IMR-90 (cell line): Measurements from ENCODE around the gene ST6GALNAC5. TPM values are rescaled to one million over a fixed set of nuclear protein-coding genes. Genes with fewer than 3 reads are reported as not detected.

ENCODE experiments used
- ATAC-seq: fragments of 200-7000 bp; cut with Tn5 transposase; 2 replicates; pipeline ENCODE4 v1.9.1; 2020; ENCODE audit warnings: low read depth, mild to moderate bottlenecking, moderate library complexity
- BruUV-seq: library from RNA; stranded (reverse); fragments of 400-500 nt; replicated peaks from 2 replicates; lab custom pipeline; 2021; lab: Mats Ljungman, UMichigan
- CTCF ChIA-PET: fragments of 300-600 bp; formaldehyde crosslinking; extraction: SDS; loops from one replicate; lab custom pipeline; 2021; ENCODE audit warnings: antibody characterized with exemption; lab: Yijun Ruan, JAX
- POLR2A ChIA-PET: fragments of 300-600 bp; sonication (Branson Sonifier 250); formaldehyde crosslinking; loops from one replicate; lab custom pipeline; 2022; ENCODE audit warnings: antibody characterized with exemption; ENCODE audit not compliant: unreplicated experiment; lab: Charles Lee
- DNase-seq: peaks from one replicate; pipeline ENCODE4 v3.0.0; 2013
- H2AFZ ChIP-seq: replicated peaks from 2 replicates; pipeline ENCODE3; 2013; ENCODE audit warnings: low read length, mild to moderate bottlenecking; ENCODE audit not compliant: poor library complexity
- H2AK5ac ChIP-seq: 2 replicates; pipeline ENCODE4 v1.6.1; 2013; ENCODE audit warnings: low read depth, low read length, inconsistent platforms
- H2AK9ac ChIP-seq: replicated peaks from 2 replicates; pipeline ENCODE3; 2013; ENCODE audit warnings: mild to moderate bottlenecking, low read depth, low read length, moderate library complexity; ENCODE audit not compliant: poor library complexity
- H2BK120ac ChIP-seq: 2 replicates; pipeline ENCODE4 v1.6.1; 2013; ENCODE audit warnings: low read depth, low read length, inconsistent platforms
- H2BK15ac ChIP-seq: 3 replicates; pipeline ENCODE4 v1.6.1; 2013; ENCODE audit warnings: low read depth, low read length, inconsistent platforms
- H2BK20ac ChIP-seq: 2 replicates; pipeline ENCODE4 v1.6.1; 2013; ENCODE audit warnings: low read depth, mild to moderate bottlenecking, inconsistent platforms, low read length, moderate library complexity
- H2BK5ac ChIP-seq: 2 replicates; pipeline ENCODE4 v1.6.1; 2013; ENCODE audit warnings: mild to moderate bottlenecking, low read depth, low read length, inconsistent platforms; ENCODE audit not compliant: poor library complexity, severe bottlenecking
- H3K14ac ChIP-seq: replicated peaks from 2 replicates; pipeline ENCODE4 v1.6.1; 2013; ENCODE audit warnings: low read depth, low read length, inconsistent platforms
- H3K18ac ChIP-seq: 2 replicates; pipeline ENCODE4 v1.6.1; 2013; ENCODE audit warnings: low read depth, low read length, control low read depth
- H3K23ac ChIP-seq: 2 replicates; pipeline ENCODE4 v1.6.1; 2013; ENCODE audit warnings: low read depth, low read length, inconsistent platforms
- H3K27ac ChIP-seq: 2 replicates; pipeline ENCODE4 v1.5.1; 2013; ENCODE audit warnings: mild to moderate bottlenecking, control low read depth, low read length; ENCODE audit not compliant: insufficient read depth
- H3K27me3 ChIP-seq: 2 replicates; pipeline ENCODE4 v1.6.1; 2013; ENCODE audit warnings: low read length; ENCODE audit not compliant: control insufficient read depth, insufficient read depth
- H3K36me3 ChIP-seq: 2 replicates; pipeline ENCODE4 v1.6.1; 2013; ENCODE audit warnings: low read length, mixed read lengths; ENCODE audit not compliant: control insufficient read depth, insufficient read depth
- H3K4ac ChIP-seq: 2 replicates; pipeline ENCODE4 v1.6.1; 2013; ENCODE audit warnings: low read depth, low read length, inconsistent platforms
- H3K4me1 ChIP-seq: 2 replicates; pipeline ENCODE4 v1.6.1; 2013; ENCODE audit warnings: low read length, mixed read lengths; ENCODE audit not compliant: control insufficient read depth, insufficient read depth
- H3K4me2 ChIP-seq: 2 replicates; pipeline ENCODE4 v1.6.1; 2013; ENCODE audit warnings: low read depth, mild to moderate bottlenecking, control low read depth, low read length, moderate library complexity
- H3K4me3 ChIP-seq: 2 replicates; pipeline ENCODE4 v1.5.1; 2013; ENCODE audit warnings: low read depth, mild to moderate bottlenecking, control low read depth, low read length, moderate library complexity; ENCODE audit not compliant: insufficient read depth
- H3K56ac ChIP-seq: 2 replicates; pipeline ENCODE4 v1.6.1; 2013; ENCODE audit warnings: low read length, inconsistent platforms; ENCODE audit not compliant: insufficient read depth; ENCODE audit errors: extremely low read depth
- H3K79me1 ChIP-seq, 2 experiments: 2 replicates each; pipeline ENCODE4 v1.6.1; 2013; ENCODE audit warnings: low read length in 2 of 2, inconsistent platforms in 1 of 2, low read depth in 1 of 2
- H3K9ac ChIP-seq: 2 replicates; pipeline ENCODE4 v1.6.1; 2013; ENCODE audit warnings: low read depth, low read length, control low read depth
- H3K9me1 ChIP-seq: 2 replicates; pipeline ENCODE4 v1.6.1; 2013; ENCODE audit warnings: low read length, inconsistent platforms; ENCODE audit not compliant: insufficient read depth
- H3K9me3 ChIP-seq: 2 replicates; pipeline ENCODE4 v1.6.1; 2013; ENCODE audit warnings: low read length; ENCODE audit not compliant: control insufficient read depth, insufficient read depth
- H4K20me1 ChIP-seq: 2 replicates; pipeline ENCODE4 v1.6.1; 2013; ENCODE audit warnings: low read length, inconsistent platforms; ENCODE audit not compliant: insufficient read depth
- H4K5ac ChIP-seq: 2 replicates; pipeline ENCODE4 v1.6.1; 2013; ENCODE audit warnings: mild to moderate bottlenecking, low read depth, low read length, control low read depth
- H4K8ac ChIP-seq, 2 experiments: 2 replicates each; pipeline ENCODE4 v1.6.1; 2013; ENCODE audit warnings: low read depth in 2 of 2, low read length in 2 of 2, control low read depth in 1 of 2, inconsistent platforms in 1 of 2
- H4K91ac ChIP-seq: 2 replicates; pipeline ENCODE4 v1.6.1; 2013; ENCODE audit warnings: low read depth, low read length, inconsistent platforms; ENCODE audit not compliant: insufficient read depth
- BHLHE40 ChIP-seq: fragments of 150-350 bp; IDR thresholded peaks from 2 replicates; pipeline ENCODE4 v1.6.1; 2016; ENCODE audit warnings: mild to moderate bottlenecking, low read depth, low read length
- CEBPB ChIP-seq: IDR thresholded peaks from 2 replicates; pipeline ENCODE4 v1.6.1; 2012; ENCODE audit warnings: low read depth, low read length, improper control_type of control experiment
- CHD1 ChIP-seq: IDR thresholded peaks from 2 replicates; pipeline ENCODE4 v1.6.1; 2012; ENCODE audit warnings: low read depth, low read length, improper control_type of control experiment
- FOS ChIP-seq: fragments of 150-350 bp; IDR thresholded peaks from 2 replicates; pipeline ENCODE4 v1.6.1; 2016; ENCODE audit warnings: low read depth, low read length
- MAZ ChIP-seq: IDR thresholded peaks from 2 replicates; pipeline ENCODE4 v1.6.1; 2012; ENCODE audit warnings: low read depth, mild to moderate bottlenecking, low read length, improper control_type of control experiment, moderate library complexity, borderline replicate concordance
- MXI1 ChIP-seq: IDR thresholded peaks from 2 replicates; pipeline ENCODE4 v1.6.1; 2012; ENCODE audit warnings: low read depth, mild to moderate bottlenecking, low read length, moderate library complexity, borderline replicate concordance
- POLR2A ChIP-seq: IDR thresholded peaks from 2 replicates; pipeline ENCODE4 v1.6.1; 2012; ENCODE audit warnings: mild to moderate bottlenecking, low read depth, low read length
- RAD21 ChIP-seq: IDR thresholded peaks from 2 replicates; pipeline ENCODE4 v1.6.1; 2012; ENCODE audit warnings: low read length, improper control_type of control experiment
- RFX5 ChIP-seq: IDR thresholded peaks from 2 replicates; pipeline ENCODE4 v1.8.0; 2012; ENCODE audit warnings: low read depth, mild to moderate bottlenecking, low read length, moderate library complexity
- SMC3 ChIP-seq: fragments of 150-350 bp; IDR thresholded peaks from 2 replicates; pipeline ENCODE4 v1.6.1; 2016; ENCODE audit warnings: low read depth, mild to moderate bottlenecking, antibody characterized with exemption, low read length, moderate library complexity
- USF2 ChIP-seq: fragments of 150-350 bp; IDR thresholded peaks from 2 replicates; pipeline ENCODE4 v1.6.1; 2017; ENCODE audit warnings: mild to moderate bottlenecking, antibody characterized with exemption, low read length, low read depth
- dilution Hi-C: fragments of 300-500 bp; cut with HindIII; formaldehyde crosslinking; loops from one replicate; pipeline ENCODE4 v1.14.3; 2018; ENCODE audit warnings: low sequenced_read_pairs; ENCODE audit not compliant: unreplicated experiment
- in situ Hi-C: fragments of 300-500 bp; cut with MboI; formaldehyde crosslinking; loops from 3 replicates; pipeline ENCODE4 v1.14.3; 2019; ENCODE audit warnings: low sequenced_read_pairs, inconsistent platforms, mixed read lengths
- intact Hi-C: fragments of 100-400 bp; cut with micrococcal nuclease; formaldehyde crosslinking; loops from 2 replicates; pipeline ENCODE4 v1.10.0; 2022
- polyA plus RNA-seq, 3 experiments: library from polyadenylated mRNA; depleted of rRNA; stranded (reverse); fragments of >200 nt; gene quantifications; 2 replicates each; pipeline ENCODE4 v1.2.3, GENCODE V29; 2012; ENCODE audit warnings: low replicate concordance in 1 of 3
- total RNA-seq: library from RNA; depleted of rRNA; stranded (reverse); fragments of >200 nt; gene quantifications from 2 replicates; pipeline ENCODE4 v1.2.3, GENCODE V29; 2012

ST6GALNAC5 gene
- total and polyA plus RNA-seq, 2 of the 4 experiments (the other 2 are of a cell fraction), result 3.4 to 4.0 TPM

- H2BK5ac ChIP-seq, result no peak overlapping the region
- no peak overlapping the region for H3K23ac ChIP-seq
- H3K79me1 ChIP-seq, result no peaks in the 10 kb centered on the region
- H2BK120ac ChIP-seq, result no peak overlapping the region
- ATAC-seq (no peak; the same call in 1 of the 2 replicates), DNase-seq (no peak)
- no peaks in the 10 kb centered on the region for H3K9me1 ChIP-seq
- H4K20me1 ChIP-seq, result no peaks in the 10 kb centered on the region
- H2AK5ac ChIP-seq, result no peak overlapping the region
- H3K9ac ChIP-seq, result no peak overlapping the region
- H3K4ac ChIP-seq, result no peak overlapping the region
- intact Hi-C loops (no loop called here), dilution Hi-C loops (no loop called here), in situ Hi-C loops (no loop called here)
- H4K5ac ChIP-seq, result no peak overlapping the region
- POLR2A ChIA-PET, result interaction anchor here (0.7 kb wide), 1 partner anchor 227 kb away, joined by 4 read pairs; no protein-coding TSS in a partner anchor
- no peaks in the 10 kb centered on the region for H3K27me3 ChIP-seq
- BruUV-seq, result no TSS peak
- H3K36me3 ChIP-seq, result no peaks in the 10 kb centered on the region
- H3K18ac ChIP-seq, result no peak overlapping the region
- no peak overlapping the region for H3K14ac ChIP-seq
- CTCF ChIA-PET, result no interaction called here
- TF ChIP-seq MAZ (no peak), CEBPB (no peak), BHLHE40 (no peak), FOS (no peak), USF2 (no peak), RAD21 (no peak), CHD1 (no peak), MXI1 (no peak), POLR2A (no peak), RFX5 (no peak), SMC3 (no peak)
- H2BK15ac ChIP-seq, result no peak overlapping the region
- H3K56ac ChIP-seq, result no peak overlapping the region
- no peak overlapping the region for H4K91ac ChIP-seq
- H2BK20ac ChIP-seq, result no peak overlapping the region
- H2AFZ ChIP-seq, result no peak overlapping the region
- H3K9me3 ChIP-seq, result no peaks in the 10 kb centered on the region
- no peak overlapping the region for H3K4me2 ChIP-seq
- H3K4me1 ChIP-seq, result no peaks in the 10 kb centered on the region
- no peak overlapping the region for H2AK9ac ChIP-seq
- H3K27ac ChIP-seq, result no peak overlapping the region
- no peak overlapping the region for H3K4me3 ChIP-seq
- no peak overlapping the region for H4K8ac ChIP-seq
These were observed 14.5 kb downstream of the ST6GALNAC5 start for GRCh38 chr1:76881762-76882161.
